ENCODE data around the gene PHACTR1.

The PHACTR1 gene

GRCh38 chr6:12916420-12917136 is 200.0 kb downstream of the PHACTR1 start:
- Histone ChIP-seq H2BK15ac (ENCODE audit: low read length) (no peak overlapping the region), H3K23ac (ENCODE audit: low read depth, low read length, poor library complexity) (no peak overlapping the region), H2AFZ (ENCODE audit: low read length) (no peak overlapping the region), H3K4me2 (ENCODE audit: insufficient read depth, low read length, poor library complexity, severe bottlenecking) (no peak overlapping the region), H2BK5ac (ENCODE audit: low read length) (no peak overlapping the region), H2AK5ac (ENCODE audit: low read depth, low read length) (no peak overlapping the region), H3K4me1 (ENCODE audit: control insufficient read depth in 2 of 2, insufficient read depth in 1 of 2, low read depth in 1 of 2, low read length in 2 of 2) (no peaks in the 10 kb centered on the region), H3K9ac (ENCODE audit: low read depth, low read length, poor library complexity) (no peak overlapping the region), H3K14ac (ENCODE audit: low read length) (no peak overlapping the region), H3K18ac (ENCODE audit: low read length) (no peak overlapping the region), H3K27me3 (ENCODE audit: control insufficient read depth in 3 of 3, insufficient read depth in 3 of 3, low read depth in 1 of 3, low read length in 3 of 3) (no peaks in the 10 kb centered on the region), H3K79me1 (ENCODE audit: low read depth, low read length) (no peaks in the 10 kb centered on the region), H3K9me3 (replicated peaks in 1 of 2; ENCODE audit: control insufficient read depth in 2 of 2, insufficient read depth in 1 of 2, low read depth in 1 of 2, low read length in 2 of 2) (no peaks in the 10 kb centered on the region), H2BK120ac (ENCODE audit: low read depth, low read length) (no peak overlapping the region), H3K4ac (ENCODE audit: low read length) (no peak overlapping the region), H4K8ac (ENCODE audit: low read depth, low read length) (no peak overlapping the region), H3K27ac (replicated peaks; ENCODE audit: low read length) (no peak overlapping the region), H3K4me3 (ENCODE audit: low read length in 2 of 2) (no peak overlapping the region), H4K91ac (ENCODE audit: low read depth, low read length, poor library complexity) (no peak overlapping the region), H3K36me3 (replicated peaks in 1 of 2; ENCODE audit: control insufficient read depth in 2 of 2, insufficient read depth in 2 of 2, low read length in 2 of 2) (no peaks in the 10 kb centered on the region), H2BK12ac (ENCODE audit: low read length) (no peak overlapping the region)
- WGBS, 2 donors (ENCODE audit: extremely low coverage in 2 of 2, insufficient read length in 2 of 2, insufficient replicate concordance in 1 of 2): no CpG with 5 or more reads among the region's 3 CpGs
- no peak for DNase-seq (ENCODE audit: low spot score)

- no peak overlapping the region for H3K14ac ChIP-seq (ENCODE audit: low read length)
- no peaks in the 10 kb centered on the region for H3K79me1 ChIP-seq (ENCODE audit: low read depth, low read length)
- H4K91ac ChIP-seq (ENCODE audit: low read depth, low read length, poor library complexity): no peak overlapping the region
- no peaks in the 10 kb centered on the region for H3K4me1 ChIP-seq (ENCODE audit: control insufficient read depth in 2 of 2, insufficient read depth in 1 of 2, low read depth in 1 of 2, low read length in 2 of 2)
- no peak overlapping the region for H3K4ac ChIP-seq (ENCODE audit: low read length)
- no peak overlapping the region for H4K8ac ChIP-seq (ENCODE audit: low read depth, low read length)
- no peak overlapping the region for H2AFZ ChIP-seq (ENCODE audit: low read length)
- DNase-seq (ENCODE audit: low spot score): no peak
- H2AK5ac ChIP-seq (ENCODE audit: low read depth, low read length): no peak overlapping the region
- no peak overlapping the region for H3K4me3 ChIP-seq (ENCODE audit: low read length in 2 of 2)
- H3K27ac ChIP-seq (replicated peaks; ENCODE audit: low read length): no peak overlapping the region
- no peaks in the 10 kb centered on the region for H3K27me3 ChIP-seq (ENCODE audit: control insufficient read depth in 3 of 3, insufficient read depth in 3 of 3, low read depth in 1 of 3, low read length in 3 of 3)
- no peak overlapping the region for H2BK12ac ChIP-seq (ENCODE audit: low read length)
- no peak overlapping the region for H2BK5ac ChIP-seq (ENCODE audit: low read length)
- H2BK120ac ChIP-seq (ENCODE audit: low read depth, low read length): no peak overlapping the region
- no peak overlapping the region for H3K9ac ChIP-seq (ENCODE audit: low read depth, low read length, poor library complexity)
- no peak overlapping the region for H3K18ac ChIP-seq (ENCODE audit: low read length)
- H3K4me2 ChIP-seq (ENCODE audit: insufficient read depth, low read length, poor library complexity, severe bottlenecking): no peak overlapping the region
- no peak overlapping the region for H3K23ac ChIP-seq (ENCODE audit: low read depth, low read length, poor library complexity)
- no peaks in the 10 kb centered on the region for H3K9me3 ChIP-seq (replicated peaks in 1 of 2; ENCODE audit: control insufficient read depth in 2 of 2, insufficient read depth in 1 of 2, low read depth in 1 of 2, low read length in 2 of 2)
- no peaks in the 10 kb centered on the region for H3K36me3 ChIP-seq (replicated peaks in 1 of 2; ENCODE audit: control insufficient read depth in 2 of 2, insufficient read depth in 2 of 2, low read length in 2 of 2)
- H2BK15ac ChIP-seq (ENCODE audit: low read length): no peak overlapping the region
Observed at GRCh38 chr6:12921467-12921866, 204.9 kb downstream of the PHACTR1 start.

GRCh38 chr6:12923644-12924235 is 207.2 kb downstream of the PHACTR1 start:
- H3K23ac ChIP-seq (ENCODE audit: low read depth, low read length, poor library complexity): no peak overlapping the region
- H3K27ac ChIP-seq (replicated peaks; ENCODE audit: low read length): no peak overlapping the region
- no peak overlapping the region for H3K4me2 ChIP-seq (ENCODE audit: insufficient read depth, low read length, poor library complexity, severe bottlenecking)
- H2BK5ac ChIP-seq (ENCODE audit: low read length): no peak overlapping the region
- WGBS, 2 donors (ENCODE audit: extremely low coverage in 2 of 2, insufficient read length in 2 of 2, insufficient replicate concordance in 1 of 2): no CpG with 5 or more reads among the region's 3 CpGs
- no peak overlapping the region for H3K4me3 ChIP-seq (ENCODE audit: low read length in 2 of 2)
- H3K79me1 ChIP-seq (ENCODE audit: low read depth, low read length): no peaks in the 10 kb centered on the region
- no peak overlapping the region for H4K91ac ChIP-seq (ENCODE audit: low read depth, low read length, poor library complexity)
- H2BK15ac ChIP-seq (ENCODE audit: low read length): no peak overlapping the region
- no peak overlapping the region for H3K14ac ChIP-seq (ENCODE audit: low read length)
- no peaks in the 10 kb centered on the region for H3K27me3 ChIP-seq (ENCODE audit: control insufficient read depth in 3 of 3, insufficient read depth in 3 of 3, low read depth in 1 of 3, low read length in 3 of 3)
- no peaks in the 10 kb centered on the region for H3K9me3 ChIP-seq (replicated peaks in 1 of 2; ENCODE audit: control insufficient read depth in 2 of 2, insufficient read depth in 1 of 2, low read depth in 1 of 2, low read length in 2 of 2)
- no peak overlapping the region for H2AFZ ChIP-seq (ENCODE audit: low read length)
- no peak overlapping the region for H3K9ac ChIP-seq (ENCODE audit: low read depth, low read length, poor library complexity)
- H3K4ac ChIP-seq (ENCODE audit: low read length): no peak overlapping the region
- no peak overlapping the region for H2AK5ac ChIP-seq (ENCODE audit: low read depth, low read length)
- H2BK12ac ChIP-seq (ENCODE audit: low read length): no peak overlapping the region
- no peaks in the 10 kb centered on the region for H3K36me3 ChIP-seq (replicated peaks in 1 of 2; ENCODE audit: control insufficient read depth in 2 of 2, insufficient read depth in 2 of 2, low read length in 2 of 2)
- H4K8ac ChIP-seq (ENCODE audit: low read depth, low read length): no peak overlapping the region
- peaks cover 0 to 3% of the 10 kb centered on the region in 2 donors for H3K4me1 ChIP-seq (ENCODE audit: control insufficient read depth in 2 of 2, insufficient read depth in 1 of 2, low read depth in 1 of 2, low read length in 2 of 2)
- H2BK120ac ChIP-seq (ENCODE audit: low read depth, low read length): no peak overlapping the region
- H3K18ac ChIP-seq (ENCODE audit: low read length): no peak overlapping the region
- no peak for DNase-seq (ENCODE audit: low spot score)

- H2AFZ ChIP-seq (ENCODE audit: low read length): no peak overlapping the region
- no peak overlapping the region for H3K4ac ChIP-seq (ENCODE audit: low read length)
- H3K9ac ChIP-seq (ENCODE audit: low read depth, low read length, poor library complexity): no peak overlapping the region
- WGBS, 2 donors (ENCODE audit: extremely low coverage in 2 of 2, insufficient read length in 2 of 2, insufficient replicate concordance in 1 of 2): no CpG with 5 or more reads among the region's 1 CpG
- no peak overlapping the region for H3K23ac ChIP-seq (ENCODE audit: low read depth, low read length, poor library complexity)
- H2BK5ac ChIP-seq (ENCODE audit: low read length): no peak overlapping the region
- no peak overlapping the region for H2BK12ac ChIP-seq (ENCODE audit: low read length)
- H3K36me3 ChIP-seq (replicated peaks in 1 of 2; ENCODE audit: control insufficient read depth in 2 of 2, insufficient read depth in 2 of 2, low read length in 2 of 2): no peaks in the 10 kb centered on the region
- H3K4me3 ChIP-seq (ENCODE audit: low read length in 2 of 2): no peak overlapping the region
- no peak overlapping the region for H3K18ac ChIP-seq (ENCODE audit: low read length)
- no peak overlapping the region for H3K4me2 ChIP-seq (ENCODE audit: insufficient read depth, low read length, poor library complexity, severe bottlenecking)
- no peaks in the 10 kb centered on the region for H3K9me3 ChIP-seq (replicated peaks in 1 of 2; ENCODE audit: control insufficient read depth in 2 of 2, insufficient read depth in 1 of 2, low read depth in 1 of 2, low read length in 2 of 2)
- H2BK15ac ChIP-seq (ENCODE audit: low read length): no peak overlapping the region
- H3K27me3 ChIP-seq (ENCODE audit: control insufficient read depth in 3 of 3, insufficient read depth in 3 of 3, low read depth in 1 of 3, low read length in 3 of 3): no peaks in the 10 kb centered on the region
- H4K8ac ChIP-seq (ENCODE audit: low read depth, low read length): no peak overlapping the region
- no peak for DNase-seq (ENCODE audit: low spot score)
- H3K14ac ChIP-seq (ENCODE audit: low read length): no peak overlapping the region
- no peak overlapping the region for H2AK5ac ChIP-seq (ENCODE audit: low read depth, low read length)
- H4K91ac ChIP-seq (ENCODE audit: low read depth, low read length, poor library complexity): no peak overlapping the region
- H3K4me1 ChIP-seq (ENCODE audit: control insufficient read depth in 2 of 2, insufficient read depth in 1 of 2, low read depth in 1 of 2, low read length in 2 of 2): peaks cover 0 to 3% of the 10 kb centered on the region in 2 donors
- no peak overlapping the region for H3K27ac ChIP-seq (replicated peaks; ENCODE audit: low read length)
- H3K79me1 ChIP-seq (ENCODE audit: low read depth, low read length): no peaks in the 10 kb centered on the region
- no peak overlapping the region for H2BK120ac ChIP-seq (ENCODE audit: low read depth, low read length)
Observed at GRCh38 chr6:12924911-12925310, 208.3 kb downstream of the PHACTR1 start.
